ENCODE data around the gene FBXO4. TPM values are rescaled to one million over a fixed set of nuclear protein-coding genes. Genes with fewer than 3 reads are reported as not detected.

The FBXO4 gene
- total and polyA plus RNA-seq, 2 experiments from 2014 or later = 0.63 to 0.74 TPM

GRCh38 chr5:41903892-41904799 is 20.9 kb upstream of the FBXO4 start, which contains the start of gene RIMOC1:
RIMOC1 (plus strand) TSS chr5:41904344; CDS start chr5:41904368, 24 bp downstream.
- H3K4me3 Mint-ChIP-seq = peak within 1 kb of the TSS; percentile 98
- H3K27me3 Mint-ChIP-seq (ENCODE audit: insufficient read depth, low read depth, poor library complexity) = peaks cover 9% of the 10 kb centered on the region
- Histone ChIP-seq H3K27me3 (ENCODE audit: insufficient read depth) (no peaks in the 10 kb centered on the region), H4K20me1 (replicated peaks; ENCODE audit: insufficient read depth) (no peaks in the 10 kb centered on the region), H3K9me2 (ENCODE audit: insufficient read depth) (peaks cover 3% of the 10 kb centered on the region), H3K27ac (ENCODE audit: low read depth) (0 out of 2 replicates have a peak within 1 kb of the TSS, but pooled peaks have one; percentile 12), H3K36me3 (ENCODE audit: insufficient read depth) (peaks cover 13% of the 10 kb centered on the region), H3K4me3 (peak within 1 kb of the TSS; percentile 87), H3K79me2 (replicated peaks; ENCODE audit: insufficient read depth) (peaks cover 31% of the 10 kb centered on the region), H3K4me1 (ENCODE audit: insufficient read depth) (peaks cover 8% of the 10 kb centered on the region), H3K4me2 (peak within 1 kb of the TSS; percentile 84), H3F3A (replicated peaks; ENCODE audit: low read depth) (no peaks in the 10 kb centered on the region), H2AFZ (peak within 1 kb of the TSS; percentile 52)
- ATAC-seq (peak; percentile 99), DNase-seq (ENCODE audit: low spot score) (peak; percentile 99)
- H3K27ac Mint-ChIP-seq = peak within 1 kb of the TSS; percentile 99
- peaks cover 16% of the 10 kb centered on the region for H3K36me3 Mint-ChIP-seq (ENCODE audit: low read depth)
- H3K9me3 Mint-ChIP-seq = 0 out of 3 replicates have a peak, but pooled peaks cover 3% of the 10 kb centered on the region
- peaks cover 14% of the 10 kb centered on the region; the same call in 2 of the 3 replicates for H3K4me1 Mint-ChIP-seq
- TF ChIP-seq POLR2AphosphoS5 (IDR thresholded peaks at IDR 0.05; ENCODE audit: low read depth) (peak; percentile 75), ETS1 (IDR thresholded peaks at IDR 0.05) (peak; percentile 49; the same call in 1 of the 2 replicates), EZH2phosphoT487 (IDR thresholded peaks at IDR 0.05; ENCODE audit: unreplicated experiment) (no peak), CREB1 (CRISPR knock-in tag; IDR thresholded peaks at IDR 0.05; ENCODE audit: low read depth) (peak; percentile 86)

- Mint-ChIP-seq H3K9me3 (0 out of 3 replicates have a peak, but pooled peaks cover 3% of the 10 kb centered on the region), H3K36me3 (ENCODE audit: low read depth) (peaks cover 32% of the 10 kb centered on the region), H3K27ac (no peak overlapping the region), H3K4me3 (no peak overlapping the region), H3K27me3 (ENCODE audit: insufficient read depth, low read depth, poor library complexity) (peaks cover 9% of the 10 kb centered on the region), H3K4me1 (peaks cover 10% of the 10 kb centered on the region; the same call in 2 of the 3 replicates)
- Histone ChIP-seq H3F3A (replicated peaks; ENCODE audit: low read depth) (no peaks in the 10 kb centered on the region), H4K20me1 (replicated peaks; ENCODE audit: insufficient read depth) (peaks cover 4% of the 10 kb centered on the region; the same call in 1 of the 2 replicates), H3K79me2 (replicated peaks; ENCODE audit: insufficient read depth) (peaks cover 31% of the 10 kb centered on the region), H3K27ac (ENCODE audit: low read depth) (no peak overlapping the region), H3K27me3 (ENCODE audit: insufficient read depth) (no peaks in the 10 kb centered on the region), H2AFZ (no peak overlapping the region), H3K36me3 (ENCODE audit: insufficient read depth) (peaks cover 30% of the 10 kb centered on the region), H3K4me1 (ENCODE audit: insufficient read depth) (peaks cover 8% of the 10 kb centered on the region), H3K4me3 (no peak overlapping the region), H3K4me2 (no peak overlapping the region), H3K9me2 (ENCODE audit: insufficient read depth) (peaks cover 3% of the 10 kb centered on the region; the same call in 1 of the 2 replicates)
- ATAC-seq (no peak), DNase-seq (ENCODE audit: low spot score) (no peak)
- TF ChIP-seq ZNF462 (CRISPR knock-in tag; IDR thresholded peaks at IDR 0.05) (no peak), POLR2AphosphoS5 (IDR thresholded peaks at IDR 0.05; ENCODE audit: low read depth) (no peak), ZNF114 (CRISPR knock-in tag; IDR thresholded peaks at IDR 0.05) (no peak), STAT1 (IDR thresholded peaks at IDR 0.05; ENCODE audit: unreplicated experiment) (no peak), JUNB (IDR thresholded peaks at IDR 0.05; ENCODE audit: unreplicated experiment) (no peak), REST (IDR thresholded peaks at IDR 0.05; ENCODE audit: unreplicated experiment) (no peak), EZH2phosphoT487 (IDR thresholded peaks at IDR 0.05; ENCODE audit: unreplicated experiment) (no peak)
Observed at GRCh38 chr5:41906151-41906550, 18.9 kb upstream of the FBXO4 start.

Data from GM23338 (cell line).